Frontal cortex (tissue), 4 donors: Measurements from ENCODE around the gene ATXN1. TPM values are rescaled to one million over a fixed set of nuclear protein-coding genes. Genes with fewer than 3 reads are reported as not detected.

ENCODE experiments used
- DNase-seq, 2 donors: peaks; one replicate each; pipeline ENCODE4 v3.0.0; 2012; ENCODE audit warnings: low spot score in 2 of 2
- FAIRE-seq: peaks from 2 replicates; lab custom pipeline; 2012; peaks lifted over from hg19 to GRCh38; lab: Jason Lieb, UNC
- total RNA-seq: library from RNA; depleted of rRNA; stranded (reverse); fragments of >200 nt; gene quantifications from one replicate; pipeline ENCODE4 v1.2.3, GENCODE V29; 2014
- donor health status: control.
- donor health status: control.
- donor health status: control.

ATXN1 gene
- total RNA-seq, 1 donor from 2014 or later: 52.2 TPM

DNA sequence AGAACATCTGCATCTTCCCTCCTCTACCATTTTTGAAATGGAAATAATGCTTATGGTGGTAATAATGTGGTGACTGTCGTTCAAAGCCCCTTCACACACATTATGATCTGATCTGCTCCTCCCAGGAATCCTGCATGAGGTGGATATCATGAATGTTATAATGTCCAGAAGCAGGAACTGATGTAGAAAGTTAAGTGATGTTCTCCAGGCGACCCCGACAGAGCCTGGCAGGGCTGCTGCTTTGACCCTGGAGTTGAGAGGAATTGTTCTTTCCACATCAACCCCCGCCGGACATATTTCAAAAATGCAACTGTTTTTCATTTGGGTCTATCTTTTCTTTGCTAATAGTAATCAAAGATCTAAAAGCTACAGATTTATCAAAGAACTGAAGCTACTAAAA is 391.3 kb downstream of the ATXN1 start:
- FAIRE-seq (no peak), DNase-seq (no peak)

DNA sequence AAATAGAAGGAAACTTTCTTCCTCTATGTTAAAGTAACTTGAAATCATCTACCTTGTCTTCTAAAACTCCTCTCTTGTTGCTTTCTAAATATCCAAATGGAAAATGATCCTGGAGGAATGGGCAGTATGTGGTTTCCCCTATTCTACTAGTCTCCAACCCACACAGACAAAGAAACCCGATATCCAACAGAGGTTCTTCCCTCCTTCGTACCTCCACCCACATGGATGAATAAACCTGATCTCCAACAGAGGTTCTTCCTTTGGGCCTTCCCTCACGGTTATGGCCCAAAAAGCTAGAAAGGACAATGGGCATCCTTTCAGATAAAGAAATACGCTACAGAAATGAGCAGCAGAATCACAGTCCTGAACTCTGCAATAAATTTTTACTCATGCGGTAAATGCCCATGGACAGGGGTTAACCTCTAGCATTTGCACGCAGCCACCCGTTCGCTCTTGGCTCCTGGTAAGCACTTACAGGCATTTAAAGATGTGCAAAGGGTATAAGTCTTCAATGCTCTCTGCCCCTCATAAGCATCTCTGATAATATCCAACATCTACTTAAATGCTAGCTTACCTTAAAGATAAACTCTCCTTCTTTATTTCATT is 392.0 kb downstream of the ATXN1 start:
- FAIRE-seq: no peak
- no peak for DNase-seq

DNA sequence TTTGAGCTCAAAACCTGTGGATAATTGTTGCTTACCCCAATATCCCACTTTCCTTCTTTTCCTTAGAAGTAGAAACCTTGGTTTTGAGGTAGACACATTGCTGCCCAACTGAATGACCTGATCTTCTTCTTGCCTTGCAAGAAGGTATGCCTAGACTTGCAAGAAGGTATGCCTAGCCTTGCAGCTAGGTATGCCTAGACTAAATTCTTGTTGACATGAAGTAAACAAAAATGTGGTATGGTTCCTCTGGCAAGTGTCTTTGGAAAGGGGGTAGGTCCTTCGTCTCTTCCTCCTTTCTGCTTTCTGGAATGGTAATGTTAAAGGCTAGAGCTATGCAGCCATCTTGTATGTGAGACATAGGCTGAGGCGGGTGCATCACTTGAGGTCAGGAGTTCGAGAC is 393.7 kb downstream of the ATXN1 start:
- DNase-seq (no peak), FAIRE-seq (no peak)

DNA sequence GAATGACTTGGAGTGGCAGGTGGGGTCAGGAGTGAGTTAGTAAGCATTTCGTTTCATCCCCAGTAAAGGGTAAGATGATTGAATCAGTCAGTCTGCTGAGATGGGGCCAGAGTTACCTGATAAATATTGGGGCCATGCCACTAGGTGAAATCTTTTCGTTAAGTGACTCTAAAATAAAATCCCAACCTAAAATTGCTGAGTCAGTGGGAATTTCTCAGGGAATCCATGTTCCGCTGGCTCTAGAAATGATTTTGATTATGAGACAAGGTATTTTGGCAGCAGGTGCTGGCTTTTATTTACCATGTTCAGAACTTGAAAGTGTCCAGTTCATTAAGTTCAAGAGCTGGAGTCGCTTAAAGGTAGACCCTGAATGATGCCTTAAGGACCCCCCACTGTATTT is 397.5 kb downstream of the ATXN1 start:
- DNase-seq: no peak
- no peak for FAIRE-seq

DNA sequence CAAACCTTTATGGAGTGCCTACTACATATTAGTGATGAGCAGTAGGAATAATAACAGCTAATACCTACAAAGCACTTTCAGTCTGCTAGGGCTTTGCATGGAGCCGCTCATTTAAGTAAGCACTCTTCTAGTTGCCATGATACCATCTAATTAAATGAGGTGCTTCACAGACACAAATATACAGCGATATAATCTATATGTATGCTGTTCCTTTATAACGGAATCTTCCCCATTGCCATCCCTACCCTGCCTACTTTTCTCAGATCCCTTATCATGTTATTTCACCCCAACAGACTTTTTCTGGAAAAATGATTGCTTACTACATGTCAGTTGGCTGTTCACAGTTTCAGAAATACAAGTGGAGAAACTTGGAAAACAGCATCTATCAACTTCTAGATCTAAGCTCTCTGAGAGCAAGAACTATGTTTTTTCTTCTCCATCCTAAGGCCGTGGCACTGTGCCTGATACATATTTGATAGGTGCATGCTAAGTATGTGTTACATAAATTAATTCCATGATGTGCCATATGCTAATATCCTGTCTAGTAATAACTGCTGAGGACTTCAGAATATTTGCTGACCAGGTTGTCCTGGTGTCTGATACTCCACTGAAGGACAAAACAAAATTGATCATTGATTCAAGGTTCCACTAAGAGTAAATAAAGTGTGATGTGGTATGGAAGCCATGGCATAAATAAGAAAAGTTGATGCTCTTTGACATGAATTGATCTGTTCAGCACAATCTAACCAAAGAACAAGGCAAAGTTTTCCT is 398.3 kb downstream of the ATXN1 start:
- DNase-seq (no peak), FAIRE-seq (no peak)

DNA sequence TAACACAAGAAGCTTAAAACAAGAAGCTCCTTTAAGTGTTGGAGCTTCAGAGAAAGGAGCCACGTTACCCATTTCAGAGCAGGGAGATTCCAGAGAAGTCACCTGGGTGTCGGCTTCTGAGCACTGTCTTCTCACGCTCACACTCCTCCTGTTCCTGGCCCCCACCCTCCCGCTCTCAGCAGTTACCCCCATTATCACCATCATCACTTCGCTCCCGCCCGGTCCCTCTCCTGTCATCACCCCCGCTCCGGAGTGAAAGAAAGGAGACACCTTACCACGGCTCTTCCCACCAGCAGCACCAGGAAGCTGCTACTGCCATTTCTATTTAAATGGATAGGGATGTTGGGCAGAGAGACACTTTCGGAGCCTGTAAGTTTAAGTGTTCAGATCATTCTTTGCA is 399.0 kb downstream of the ATXN1 start:
- FAIRE-seq: no peak

DNA sequence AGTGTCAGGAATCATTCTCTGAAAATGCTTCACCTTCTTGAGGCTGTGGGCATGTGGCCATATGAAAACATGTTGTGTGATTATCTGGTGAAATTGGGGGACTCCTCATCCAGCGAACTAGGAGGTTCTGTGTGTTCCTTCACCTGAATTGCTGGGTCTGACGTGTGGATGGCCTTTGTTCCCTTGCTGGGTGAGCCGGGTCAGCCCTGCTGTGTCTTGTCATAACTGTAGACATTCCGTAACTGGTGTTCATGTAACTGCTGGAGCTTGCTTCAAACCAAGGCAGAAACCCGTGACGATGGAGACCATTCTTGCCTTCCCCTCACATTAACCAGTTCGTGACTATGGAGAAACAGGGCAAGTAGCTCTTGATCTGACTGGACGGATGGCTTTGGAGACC is 399.4 kb downstream of the ATXN1 start:
- DNase-seq: no peak
- FAIRE-seq: no peak

More for the DNA sequence above, 399.0 kb downstream of the ATXN1 start:
- DNase-seq: no peak

DNA sequence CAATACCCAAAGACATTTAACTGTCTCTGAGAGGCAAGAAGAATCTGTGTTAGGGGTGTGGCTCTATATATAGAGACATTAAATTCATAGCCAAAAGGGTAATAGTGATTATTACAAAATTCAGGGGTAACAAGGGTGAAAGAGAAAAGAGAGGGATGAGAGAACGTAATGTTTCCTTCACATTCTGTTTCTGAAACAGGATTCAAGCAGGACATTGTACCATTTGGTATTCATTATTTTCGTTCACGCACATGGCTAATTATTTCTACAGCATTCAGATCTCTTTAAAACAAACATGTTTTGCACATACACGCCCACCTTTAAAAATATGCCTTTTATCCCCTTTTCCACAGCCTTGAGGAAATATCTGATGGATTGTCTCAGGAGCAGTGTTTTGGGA is 400.1 kb downstream of the ATXN1 start:
- DNase-seq (no peak), FAIRE-seq (no peak)

DNA sequence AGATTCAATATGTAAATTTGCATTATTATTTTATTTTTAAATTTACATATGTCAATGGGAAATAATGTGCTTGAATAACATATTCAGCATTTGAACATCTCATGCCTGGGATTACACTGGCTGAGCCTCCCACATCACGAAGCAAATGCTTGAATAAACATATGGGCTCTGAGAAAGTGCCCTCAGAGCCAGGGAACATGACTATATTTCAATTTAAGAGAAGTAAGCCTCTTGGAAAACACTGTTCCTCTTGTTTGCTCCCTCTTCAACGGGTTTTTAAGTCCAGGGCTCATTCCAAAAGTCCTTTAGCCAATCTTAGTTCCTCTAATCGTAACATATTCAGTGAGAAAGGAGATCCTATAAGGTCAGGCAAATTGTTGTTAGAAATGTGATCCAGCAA is 400.9 kb downstream of the ATXN1 start:
- FAIRE-seq (no peak), DNase-seq (no peak)

DNA sequence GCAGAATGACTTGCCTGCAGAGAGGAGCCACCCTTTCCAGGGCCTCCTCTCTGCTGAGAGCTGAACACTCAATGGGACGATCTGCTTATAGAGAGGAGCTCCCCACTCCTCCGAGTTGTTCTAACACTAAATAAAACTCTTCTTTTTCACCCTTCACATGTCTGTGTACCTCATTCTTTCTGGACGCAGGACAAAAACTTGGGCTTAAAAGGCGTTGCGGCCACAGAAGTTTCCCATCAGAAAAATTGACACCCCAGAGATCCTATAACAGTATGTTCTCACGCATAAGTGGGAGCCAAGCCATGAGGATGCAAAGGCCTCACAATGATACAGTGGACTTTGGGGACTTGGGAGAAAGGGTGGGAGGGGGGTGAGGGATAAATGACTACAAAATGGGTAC is 401.7 kb downstream of the ATXN1 start:
- DNase-seq (no peak), FAIRE-seq (no peak)

DNA sequence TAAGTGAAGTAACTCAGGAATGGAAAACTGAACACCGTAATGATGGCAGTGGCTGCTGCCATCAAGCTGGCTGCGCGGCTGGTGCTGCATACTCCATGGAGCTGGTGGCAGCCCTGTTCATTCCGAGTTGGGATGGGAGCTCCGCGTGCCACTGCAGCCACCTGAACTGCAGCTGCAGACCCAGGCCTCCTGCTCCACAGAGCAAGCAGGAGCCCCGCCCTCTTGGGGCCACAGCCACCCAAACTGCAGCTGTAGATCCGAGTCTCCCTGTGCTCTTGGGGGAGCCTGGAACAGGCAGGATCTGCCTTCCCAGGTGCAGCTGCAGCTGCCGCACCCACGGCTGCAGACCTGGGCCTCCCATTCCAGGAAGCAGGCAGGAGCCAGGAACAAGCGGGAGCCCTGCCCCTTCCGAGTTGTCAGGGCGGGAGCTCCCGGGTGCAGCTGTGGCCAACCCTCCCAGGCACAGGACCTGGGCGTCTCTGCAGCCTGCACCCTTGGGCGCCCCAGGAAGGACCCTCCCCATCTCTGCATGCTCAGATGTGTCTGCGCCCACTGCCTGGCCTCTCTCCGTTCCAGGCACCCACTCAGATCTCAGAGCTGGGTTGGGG is 402.6 kb downstream of the ATXN1 start:
- FAIRE-seq (no peak), DNase-seq (no peak)

DNA sequence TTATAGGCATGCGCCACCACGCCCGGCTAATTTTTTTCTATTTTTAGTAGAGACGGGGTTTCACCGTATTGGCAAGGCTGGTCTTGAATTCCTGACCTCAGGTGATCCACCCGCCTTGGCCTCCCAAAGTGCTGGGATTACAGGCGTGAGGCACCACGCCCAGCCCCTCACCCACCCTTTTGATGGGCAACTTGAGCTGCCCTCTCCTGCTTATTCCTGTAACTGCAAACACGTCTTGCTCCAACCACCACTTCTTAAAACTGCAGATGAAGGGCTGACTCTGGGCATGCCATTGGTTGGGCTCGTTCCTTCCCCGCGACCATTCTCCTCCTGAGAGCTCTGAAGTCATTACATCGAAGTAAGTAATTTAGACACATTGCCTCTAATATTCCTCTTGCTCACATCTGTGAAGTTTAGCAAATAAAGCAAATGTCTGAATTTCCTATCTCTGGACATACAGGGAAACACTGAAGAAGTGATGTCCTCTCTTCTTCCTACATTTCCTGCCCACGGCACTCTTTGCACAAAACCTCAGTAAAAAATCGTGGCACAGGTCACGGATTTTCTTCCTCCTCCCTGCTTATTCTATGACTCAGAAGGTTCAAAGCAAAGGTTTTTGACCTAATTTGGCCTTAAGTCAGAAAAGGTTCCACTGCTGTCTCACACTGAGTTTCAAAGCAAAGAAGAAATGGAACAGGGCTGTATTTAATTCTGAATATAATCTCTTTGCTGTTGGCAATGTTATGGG is 405.4 kb downstream of the ATXN1 start:
- DNase-seq (no peak), FAIRE-seq (no peak)

DNA sequence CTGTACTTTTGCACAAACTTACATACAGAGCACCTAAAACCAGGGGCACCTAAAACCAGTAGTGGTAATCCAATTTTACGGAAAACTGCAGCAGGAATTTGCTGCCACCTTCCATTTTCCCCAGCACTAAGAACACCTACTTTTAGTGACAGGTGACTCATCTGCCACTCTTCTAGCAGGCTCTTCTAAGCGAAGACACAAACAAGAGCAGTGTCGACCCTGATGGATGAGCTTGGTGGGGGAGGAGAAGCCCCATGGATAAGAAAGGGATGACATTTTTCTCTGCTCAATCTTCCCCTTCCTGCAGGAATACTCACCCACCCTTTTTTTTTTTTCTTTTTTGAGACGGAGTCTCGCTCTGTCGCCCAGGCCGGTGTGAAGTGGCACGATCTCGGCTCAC is 406.0 kb downstream of the ATXN1 start:
- FAIRE-seq (no peak), DNase-seq (no peak)

DNA sequence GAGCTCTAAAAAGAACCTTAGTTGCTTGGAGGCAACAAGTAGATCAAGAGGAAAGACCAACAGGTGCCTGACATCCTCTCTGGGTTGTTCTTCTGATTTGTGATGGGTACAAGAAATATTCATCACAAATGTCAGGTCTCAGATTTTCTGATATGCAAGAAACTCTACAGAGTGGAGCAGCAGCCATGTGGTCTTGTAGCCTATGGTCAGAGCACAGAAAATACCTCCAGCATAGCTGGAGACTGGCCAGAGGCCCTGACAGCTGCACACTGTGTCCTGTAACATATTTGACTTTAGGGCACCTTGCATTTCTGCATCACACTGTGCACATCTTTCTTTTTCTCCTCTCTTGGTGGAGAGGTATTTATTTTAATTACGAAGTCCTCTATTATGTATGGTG is 406.6 kb downstream of the ATXN1 start:
- DNase-seq: no peak
- FAIRE-seq: no peak

DNA sequence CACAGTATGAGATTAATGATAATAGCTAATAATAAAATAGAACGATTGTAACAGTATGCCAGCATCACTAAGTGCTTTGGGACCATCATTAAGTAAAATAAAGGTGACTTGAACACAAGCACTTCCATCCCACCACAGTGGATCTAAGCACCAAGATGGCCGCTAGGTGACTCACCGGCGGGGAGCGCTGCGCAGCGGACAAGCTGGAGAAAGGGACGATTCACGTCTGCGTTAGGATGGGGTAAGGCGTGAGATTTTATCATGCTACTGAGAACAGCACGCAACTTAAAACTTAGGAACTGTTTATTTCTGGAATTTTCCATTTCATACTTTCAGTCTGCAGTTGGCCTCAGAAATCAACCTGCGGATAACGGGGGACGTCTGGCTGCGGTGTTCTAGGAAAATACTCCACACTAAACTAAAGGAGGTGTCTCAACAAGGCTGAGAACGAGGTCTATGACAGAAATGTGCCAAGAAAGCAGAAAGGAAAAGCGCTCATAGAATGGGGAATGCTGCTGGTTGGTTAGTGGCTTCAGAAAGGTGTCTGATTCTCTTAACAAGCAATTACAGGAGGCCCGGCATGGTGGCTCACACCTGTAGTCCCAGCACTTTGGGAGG is 408.3 kb downstream of the ATXN1 start:
- no peak for FAIRE-seq
- DNase-seq: no peak

DNA sequence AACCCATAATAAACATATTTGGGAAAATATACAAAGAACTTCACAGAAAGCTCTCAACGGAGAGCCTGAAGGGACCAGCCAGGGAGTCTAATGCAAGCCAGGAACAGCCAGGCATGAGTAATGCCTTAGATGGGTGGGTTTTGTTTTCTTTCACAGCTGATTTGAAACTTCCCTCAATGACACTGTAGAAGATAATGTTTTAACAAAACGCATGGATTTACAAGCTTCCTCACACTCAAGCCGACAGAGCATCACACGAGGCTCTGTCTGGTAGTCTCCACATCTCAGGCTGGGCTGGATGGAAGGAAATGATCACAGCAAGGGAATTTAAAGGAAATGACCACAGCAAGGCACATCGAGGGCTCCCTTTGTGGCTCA is 409.0 kb downstream of the ATXN1 start:
- FAIRE-seq: no peak

DNA sequence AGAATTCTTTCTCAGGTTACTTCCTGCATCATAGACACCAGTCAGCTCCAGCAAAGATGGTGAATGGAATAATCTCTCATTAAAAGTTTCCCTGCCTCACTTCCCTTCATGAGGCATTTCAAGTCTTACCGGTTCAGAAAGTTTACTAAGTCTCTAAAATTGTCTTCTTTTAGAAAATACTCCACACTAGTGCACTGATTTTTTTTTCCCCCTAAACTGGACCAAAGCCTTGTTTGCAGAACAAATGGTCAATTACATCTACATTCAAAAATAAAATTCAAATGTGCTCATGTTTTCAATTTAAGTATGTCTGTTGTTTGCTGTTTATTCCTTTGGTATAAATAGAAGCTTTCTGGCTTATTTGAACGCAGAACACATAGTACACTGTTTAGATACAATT is 411.7 kb downstream of the ATXN1 start:
- no peak for DNase-seq
- FAIRE-seq: no peak

More for the DNA sequence above, 409.0 kb downstream of the ATXN1 start:
- DNase-seq: no peak

DNA sequence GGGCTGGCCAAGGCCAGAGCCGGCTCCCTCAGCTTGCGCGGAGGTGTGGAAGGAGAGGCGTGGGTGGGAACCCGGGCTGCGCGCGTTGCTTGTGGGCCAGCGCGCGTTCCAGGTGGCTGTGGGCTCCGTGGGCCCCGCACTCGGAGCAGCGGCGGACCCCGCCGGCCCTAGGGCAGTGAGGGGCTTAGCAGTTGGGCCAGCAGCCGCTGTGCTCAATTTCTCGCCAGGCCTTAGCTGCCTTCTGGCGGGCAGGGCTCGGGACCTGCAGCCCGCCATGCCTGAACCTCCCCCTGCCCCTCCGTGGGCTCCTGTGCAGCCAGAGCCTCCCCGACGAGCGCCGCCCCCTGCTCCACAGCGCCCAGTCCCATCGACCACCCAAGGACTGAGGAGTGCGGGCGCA is 414.4 kb downstream of the ATXN1 start:
- no peak for DNase-seq
- no peak for FAIRE-seq

DNA sequence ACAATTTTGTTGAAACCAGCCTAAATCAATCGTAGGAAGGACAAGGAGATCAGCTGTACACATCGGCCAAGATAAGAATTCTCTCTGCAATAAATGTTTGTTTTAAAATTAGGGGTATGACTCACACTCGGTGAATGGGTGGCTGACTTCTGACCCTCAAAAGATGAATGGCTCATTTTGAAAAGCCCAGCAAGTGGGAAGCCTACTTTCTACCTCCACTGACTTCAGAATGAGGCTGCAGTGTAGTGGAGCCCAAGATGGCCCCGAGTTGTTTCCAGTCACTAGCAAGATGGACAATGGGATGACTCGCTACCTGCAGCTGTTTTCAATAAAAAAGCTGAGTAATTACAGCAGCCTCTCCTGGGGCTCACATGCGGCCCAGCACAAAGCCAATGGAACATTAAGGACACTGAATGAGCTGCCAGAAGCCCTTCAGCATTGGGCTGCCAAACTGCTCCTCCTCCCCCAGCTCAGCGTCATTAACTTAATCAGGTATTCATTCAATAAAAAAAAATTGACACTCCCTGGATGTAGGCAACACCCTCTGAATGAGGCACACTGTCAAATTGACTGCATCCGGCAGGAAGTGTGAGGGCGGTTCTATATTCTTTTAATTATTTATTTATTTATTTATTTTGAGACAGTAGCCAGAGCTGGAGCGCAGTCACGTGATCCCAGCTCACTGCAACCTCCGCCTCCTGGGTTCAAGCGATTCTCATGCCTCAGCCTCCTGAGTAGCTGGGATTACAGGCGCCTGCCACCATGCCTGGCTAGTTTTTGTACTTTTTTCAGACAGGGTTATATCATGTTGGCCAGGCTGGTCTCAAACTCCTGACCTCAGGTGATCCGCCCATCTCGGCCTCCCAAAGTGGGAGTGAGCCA is 415.6 kb downstream of the ATXN1 start:
- DNase-seq (no peak), FAIRE-seq (no peak)
